Measurements from ENCODE around the gene FYN. TPM values are rescaled to one million over a fixed set of nuclear protein-coding genes. Genes with fewer than 3 reads are reported as not detected.

Gene FYN
- polyA plus RNA-seq, 2 of the 4 experiments (the other 2 are of a cell fraction) = 3.5 to 3.7 TPM

GRCh38 chr6:111767752-111768430 lies 105.4 kb downstream of the FYN start:
- TF ChIP-seq FOSB (CRISPR knock-in tag; IDR thresholded peaks at IDR 0.05) (no peak), CBX2 (IDR thresholded peaks at IDR 0.05; ENCODE audit: borderline replicate concordance, low read depth) (no peak), NR3C1 (IDR thresholded peaks at IDR 0.05) (no peak), MAZ (IDR thresholded peaks at IDR 0.05; ENCODE audit: borderline replicate concordance, low read depth, low read length) (no peak), GATA3 (IDR thresholded peaks at IDR 0.05; ENCODE audit: borderline replicate concordance) (no peak), RAD21 (conservative IDR thresholded peaks at IDR 0.05 in 1 of 2, IDR thresholded peaks at IDR 0.05 in 1 of 2) (no peak), HOXB13 (CRISPR knock-in tag; IDR thresholded peaks at IDR 0.05; ENCODE audit: low read depth) (no peak), TFCP2L1 (CRISPR knock-in tag; IDR thresholded peaks at IDR 0.05) (no peak), FOSL2 (IDR thresholded peaks at IDR 0.05) (no peak), FOSL2 (CRISPR knock-in tag; IDR thresholded peaks at IDR 0.05) (no peak), RCOR1 (IDR thresholded peaks at IDR 0.05; ENCODE audit: low read depth, low read length) (no peak), JUNB (IDR thresholded peaks at IDR 0.05) (no peak)
- TF ChIP-seq, protein P1, sequence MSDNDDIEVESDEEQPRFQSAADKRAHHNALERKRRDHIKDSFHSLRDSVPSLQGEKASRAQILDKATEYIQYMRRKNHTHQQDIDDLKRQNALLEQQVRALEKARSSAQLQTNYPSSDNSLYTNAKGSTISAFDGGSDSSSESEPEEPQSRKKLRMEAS (IDR thresholded peaks at IDR 0.05) = no peak
- Histone ChIP-seq H3K27ac (no peak overlapping the region), H3K4me3 (no peak overlapping the region), H3K9me3 (no peaks in the 10 kb centered on the region), H3K4me1 (no peaks in the 10 kb centered on the region), H3K4me2 (no peak overlapping the region)
- POLR2A ChIA-PET = no interaction called here
- WGBS (ENCODE audit: missing lambda C conversion rate) = 48% methylated on average over 5 of the region's 5 CpGs
- CTCF ChIA-PET = no interaction called here
- FAIRE-seq (no peak), ATAC-seq (no peak), DNase-seq (ENCODE audit: low read depth in 1 of 2, low spot score in 1 of 2) (no peak)

DNA sequence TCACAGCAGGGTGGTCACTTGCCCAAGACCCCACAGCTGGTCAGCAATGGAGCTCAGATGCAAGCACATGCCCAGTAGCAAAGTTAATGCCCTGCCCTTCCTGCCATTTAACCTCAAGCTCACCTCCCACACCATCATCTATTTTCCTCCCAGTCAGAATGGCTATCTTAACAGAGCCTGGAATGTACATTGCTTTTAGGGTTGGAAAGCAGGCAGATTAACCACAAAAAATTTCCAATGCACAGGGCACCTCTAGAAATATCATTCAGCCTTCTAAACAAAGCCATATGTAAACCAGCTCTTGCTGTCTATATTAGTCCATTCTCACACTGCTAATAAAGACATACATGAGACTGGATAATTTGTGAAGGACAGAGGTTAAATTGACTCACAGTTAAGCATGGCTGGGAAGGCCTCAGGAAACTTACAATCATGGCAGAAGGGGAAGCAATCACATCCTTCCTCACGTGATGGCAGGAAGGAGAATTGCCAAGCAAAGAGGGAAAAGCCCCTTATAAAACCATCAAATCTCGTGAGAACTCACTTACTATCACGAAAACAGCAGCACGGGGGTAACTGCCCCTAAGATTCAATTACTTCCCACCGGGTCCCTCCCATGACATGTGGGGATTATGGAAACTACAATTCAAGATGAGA lies 106.9 kb downstream of the FYN start:
- no peak overlapping the region for H3K4me2 ChIP-seq
- FAIRE-seq = no peak
- DNase-seq (ENCODE audit: low read depth in 1 of 2, low spot score in 1 of 2) = no peak
- no peak overlapping the region for H3K4me3 ChIP-seq
- WGBS (ENCODE audit: missing lambda C conversion rate) = 51% methylated on average over 5 of the region's 5 CpGs
- H3K4me1 ChIP-seq = no peaks in the 10 kb centered on the region
- H3K27ac ChIP-seq = no peak overlapping the region
- POLR2A ChIA-PET = no interaction called here
- TF ChIP-seq HES2 (IDR thresholded peaks at IDR 0.05) = no peak
- TF ChIP-seq, protein P2, sequence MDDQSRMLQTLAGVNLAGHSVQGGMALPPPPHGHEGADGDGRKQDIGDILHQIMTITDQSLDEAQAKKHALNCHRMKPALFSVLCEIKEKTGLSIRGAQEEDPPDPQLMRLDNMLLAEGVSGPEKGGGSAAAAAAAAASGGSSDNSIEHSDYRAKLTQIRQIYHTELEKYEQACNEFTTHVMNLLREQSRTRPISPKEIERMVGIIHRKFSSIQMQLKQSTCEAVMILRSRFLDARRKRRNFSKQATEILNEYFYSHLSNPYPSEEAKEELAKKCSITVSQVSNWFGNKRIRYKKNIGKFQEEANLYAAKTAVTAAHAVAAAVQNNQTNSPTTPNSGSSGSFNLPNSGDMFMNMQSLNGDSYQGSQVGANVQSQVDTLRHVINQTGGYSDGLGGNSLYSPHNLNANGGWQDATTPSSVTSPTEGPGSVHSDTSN (IDR thresholded peaks at IDR 0.05) = no peak
- no peak for TF ChIP-seq ZNF302 (CRISPR knock-in tag; IDR thresholded peaks at IDR 0.05)
- TF ChIP-seq NFE2L2 (conservative IDR thresholded peaks at IDR 0.05; ENCODE audit: low read length) = no peak
- TF ChIP-seq, protein P3, sequence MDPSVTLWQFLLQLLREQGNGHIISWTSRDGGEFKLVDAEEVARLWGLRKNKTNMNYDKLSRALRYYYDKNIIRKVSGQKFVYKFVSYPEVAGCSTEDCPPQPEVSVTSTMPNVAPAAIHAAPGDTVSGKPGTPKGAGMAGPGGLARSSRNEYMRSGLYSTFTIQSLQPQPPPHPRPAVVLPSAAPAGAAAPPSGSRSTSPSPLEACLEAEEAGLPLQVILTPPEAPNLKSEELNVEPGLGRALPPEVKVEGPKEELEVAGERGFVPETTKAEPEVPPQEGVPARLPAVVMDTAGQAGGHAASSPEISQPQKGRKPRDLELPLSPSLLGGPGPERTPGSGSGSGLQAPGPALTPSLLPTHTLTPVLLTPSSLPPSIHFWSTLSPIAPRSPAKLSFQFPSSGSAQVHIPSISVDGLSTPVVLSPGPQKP (IDR thresholded peaks at IDR 0.05; ENCODE audit: low read depth, low read length) = no peak
- TF ChIP-seq, protein P4, sequence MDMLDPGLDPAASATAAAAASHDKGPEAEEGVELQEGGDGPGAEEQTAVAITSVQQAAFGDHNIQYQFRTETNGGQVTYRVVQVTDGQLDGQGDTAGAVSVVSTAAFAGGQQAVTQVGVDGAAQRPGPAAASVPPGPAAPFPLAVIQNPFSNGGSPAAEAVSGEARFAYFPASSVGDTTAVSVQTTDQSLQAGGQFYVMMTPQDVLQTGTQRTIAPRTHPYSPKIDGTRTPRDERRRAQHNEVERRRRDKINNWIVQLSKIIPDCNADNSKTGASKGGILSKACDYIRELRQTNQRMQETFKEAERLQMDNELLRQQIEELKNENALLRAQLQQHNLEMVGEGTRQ (IDR thresholded peaks at IDR 0.05) = no peak
- TF ChIP-seq CBX8 (IDR thresholded peaks at IDR 0.05) = no peak
- no peak for TF ChIP-seq PHF8 (IDR thresholded peaks at IDR 0.05; ENCODE audit: borderline replicate concordance, low read depth)
- no peak for TF ChIP-seq EHMT2 (IDR thresholded peaks at IDR 0.05; ENCODE audit: low read depth)
- no peak for TF ChIP-seq FOXS1 (CRISPR knock-in tag; IDR thresholded peaks at IDR 0.05)
- TF ChIP-seq RCOR1 (IDR thresholded peaks at IDR 0.05; ENCODE audit: low read depth, low read length) = no peak
- no peak for TF ChIP-seq ZFP36 (IDR thresholded peaks at IDR 0.05; ENCODE audit: borderline replicate concordance, partially characterized antibody)
- TF ChIP-seq JUNB (IDR thresholded peaks at IDR 0.05) = no peak
- no peak for TF ChIP-seq MAFK (IDR thresholded peaks at IDR 0.05; ENCODE audit: partially characterized antibody)
- no peak for TF ChIP-seq BHLHE40 (IDR thresholded peaks at IDR 0.05; ENCODE audit: low read depth, low read length)
- no peak for TF ChIP-seq KDM1A (IDR thresholded peaks at IDR 0.05; ENCODE audit: low read depth)
- TF ChIP-seq KDM5A (IDR thresholded peaks at IDR 0.05) = no peak
- ATAC-seq = no peak
- CTCF ChIA-PET = no interaction called here
- no peaks in the 10 kb centered on the region for H3K9me3 ChIP-seq
